GM21423 (cell line): ENCODE data around the gene AOAH.
"Not testable (repeated sequence)": the region's sequence is repeated elsewhere in the genome, so short reads cannot be mapped to it uniquely, and the experiment has no call there.

Experiments used
- ATAC-seq: cut with Tn5 transposase; IDR thresholded peaks from one replicate; pipeline ENCODE4 v1.9.1; 2021; ENCODE audit warnings: mild to moderate bottlenecking, moderate library complexity; ENCODE audit not compliant: unreplicated experiment

The AOAH gene

GRCh38 chr7:36475381-36475780 is 248.9 kb downstream of the AOAH start:
- ATAC-seq = no peak

DNA sequence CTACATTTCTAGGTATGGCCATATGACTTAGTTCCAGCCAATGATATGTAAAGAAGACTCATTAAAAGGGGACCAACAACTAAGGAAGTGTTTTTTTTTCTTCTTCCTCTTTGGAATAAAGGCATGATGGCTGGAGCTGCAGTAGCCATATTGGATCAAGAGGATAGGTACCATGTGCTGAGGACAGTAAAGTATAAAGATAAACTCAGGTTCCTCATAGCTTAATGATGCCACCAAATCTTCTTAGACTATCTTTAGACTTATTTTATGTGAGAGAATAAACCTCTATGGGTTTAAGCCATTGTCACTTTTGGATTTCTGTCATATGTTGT is 249.3 kb downstream of the AOAH start:
- ATAC-seq = no peak

DNA sequence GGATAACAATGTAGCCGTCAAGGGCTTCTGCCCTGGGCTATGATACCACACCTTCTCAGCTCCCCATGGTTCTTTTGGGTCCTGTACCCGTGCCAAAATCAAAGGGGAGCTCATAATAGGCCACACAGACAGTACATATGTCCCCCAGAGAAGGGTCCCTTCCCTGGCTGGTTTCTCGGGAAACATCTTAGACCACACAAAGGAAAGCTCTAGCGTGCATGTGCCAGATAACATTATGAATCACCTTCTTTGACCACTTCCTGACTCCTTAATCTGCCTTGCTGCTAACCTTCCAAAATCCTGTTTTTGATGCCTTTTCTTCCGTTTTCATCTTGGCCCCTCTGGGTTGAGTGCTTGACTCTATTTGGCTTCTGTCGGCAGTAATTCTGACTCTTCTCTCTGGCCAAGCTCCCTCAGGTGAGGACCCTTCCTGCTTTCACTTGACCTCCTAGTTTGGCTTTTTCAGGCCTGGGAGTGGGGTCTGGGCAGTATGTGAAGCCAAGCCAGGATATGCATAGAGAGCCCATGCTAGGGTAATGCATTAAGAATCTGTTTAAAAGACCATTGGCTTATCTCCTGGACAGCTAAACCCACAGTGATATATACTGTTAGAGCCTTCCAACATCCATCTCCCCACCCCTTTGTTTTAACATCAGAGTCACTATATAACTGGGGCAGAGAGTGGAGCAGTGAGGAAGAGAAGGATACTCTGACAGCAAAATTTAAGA is 249.8 kb downstream of the AOAH start:
- no peak for ATAC-seq

- no peak for ATAC-seq
These were observed 250.6 kb downstream of the AOAH start for GRCh38 chr7:36473454-36474282.

GRCh38 chr7:36472141-36472729 is 252.1 kb downstream of the AOAH start:
- no peak for ATAC-seq

- no peak for ATAC-seq
These were observed 255.1 kb downstream of the AOAH start for GRCh38 chr7:36469236-36469635.

DNA sequence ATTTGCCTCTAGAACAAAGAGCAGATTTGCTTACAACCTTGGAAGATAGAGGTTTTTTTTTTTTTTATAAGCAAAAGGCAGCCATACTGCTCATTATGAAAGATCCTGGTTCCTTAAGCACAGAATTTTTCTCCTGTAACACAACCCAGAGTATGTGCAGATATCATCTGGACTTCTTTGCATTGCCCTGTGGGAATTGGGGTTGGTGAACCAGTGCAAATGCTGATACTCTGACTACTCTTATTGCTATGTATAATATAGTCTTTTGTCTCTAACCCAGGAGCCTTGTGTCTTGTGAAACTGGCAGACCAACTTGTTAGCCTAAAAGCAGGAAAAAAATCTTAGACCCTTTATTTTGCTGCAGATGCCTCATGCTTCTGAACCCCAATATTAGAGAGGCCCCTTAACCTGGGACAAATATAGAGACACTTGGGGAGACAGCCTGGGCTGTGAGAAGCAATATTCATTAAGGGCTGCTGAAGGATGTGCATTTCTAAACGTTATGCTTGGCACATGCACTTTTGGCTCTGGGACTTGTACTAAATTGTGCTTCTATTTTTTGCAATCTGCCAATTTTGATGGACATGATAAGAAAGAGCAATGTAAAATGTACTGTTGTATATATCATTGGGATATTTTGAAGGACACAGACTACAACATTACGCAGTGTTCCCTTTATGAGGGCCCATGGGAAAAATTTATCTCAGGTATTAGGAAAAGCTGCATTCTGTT is 255.8 kb downstream of the AOAH start:
- ATAC-seq = no peak

DNA sequence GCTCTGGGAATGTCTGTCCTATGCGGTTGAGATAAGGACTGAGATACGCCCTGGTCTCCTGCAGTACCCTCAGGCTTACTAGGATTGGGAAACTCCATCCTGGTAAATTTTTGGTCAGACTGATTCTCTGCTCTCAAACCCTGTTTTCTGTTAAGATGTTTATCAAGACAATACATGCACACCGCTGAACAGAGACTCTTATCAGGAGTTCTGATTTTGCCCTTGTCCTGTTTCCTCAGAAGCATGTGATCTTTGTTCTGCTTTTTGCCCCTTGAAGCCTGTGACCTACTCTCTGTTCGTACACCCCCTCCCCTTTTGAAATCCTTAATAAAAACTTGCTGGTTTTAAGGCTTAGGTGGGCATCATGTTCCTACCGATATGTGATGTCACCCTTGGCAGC is 258.3 kb downstream of the AOAH start:
- ATAC-seq = not testable (repeated sequence)

GRCh38 chr7:36464271-36464670 is 260.0 kb downstream of the AOAH start:
- ATAC-seq = no peak
